Large intestine (tissue), 3 donors: Measurements from ENCODE around the gene CNTN4. TPM values are rescaled to one million over a fixed set of nuclear protein-coding genes. Genes with fewer than 3 reads are reported as not detected.

Experiments
- DNase-seq, 2 donors: peaks; one replicate each; pipeline versions ENCODE4 v3.0.0 to v3.0.0-alpha.2; 2013
- H3K27ac ChIP-seq: one replicate; pipeline ENCODE4 v1.5.1; 2013; ENCODE audit warnings: low read length
- H3K27me3 ChIP-seq: 2 replicates; pipeline ENCODE4 v1.6.1; 2013; ENCODE audit warnings: low read length; ENCODE audit not compliant: control insufficient read depth, insufficient read depth
- H3K36me3 ChIP-seq: 2 replicates; pipeline ENCODE4 v1.6.1; 2013; ENCODE audit warnings: low read length; ENCODE audit not compliant: control insufficient read depth, insufficient read depth
- H3K4me1 ChIP-seq: one replicate; pipeline ENCODE4 v1.6.1; 2013; ENCODE audit warnings: low read length; ENCODE audit not compliant: control insufficient read depth, insufficient read depth
- H3K4me3 ChIP-seq: one replicate; pipeline ENCODE4 v1.5.1; 2013; ENCODE audit warnings: low read length
- H3K9me3 ChIP-seq: one replicate; pipeline ENCODE4 v1.6.1; 2013; ENCODE audit warnings: mild to moderate bottlenecking, low read depth, low read length, moderate library complexity; ENCODE audit not compliant: control insufficient read depth
- WGBS: methylation state at CpG from one replicate; pipeline ENCODE4 v1.1.5; 2013; ENCODE audit warnings: low lambda C conversion rate; ENCODE audit not compliant: insufficient coverage; 5-methylcytosine and 5-hydroxymethylcytosine counted together
- polyA plus RNA-seq: library from polyadenylated mRNA; unstranded; fragments of 120-200 nt; gene quantifications from one replicate; pipeline ENCODE4 v1.2.1, GENCODE V29; 2013

CNTN4 gene
- polyA plus RNA-seq, 1 donor: 9.3 TPM

- Histone ChIP-seq H3K9me3 (no peaks in the 10 kb centered on the region), H3K4me1 (no peaks in the 10 kb centered on the region), H3K36me3 (no peaks in the 10 kb centered on the region), H3K27ac (no peak overlapping the region), H3K4me3 (no peak overlapping the region), H3K27me3 (no peaks in the 10 kb centered on the region)
- no peak for DNase-seq
- WGBS: no CpG with 5 or more reads among the region's 2 CpGs
Measured at GRCh38 chr3:3082234-3082924, 983.7 kb downstream of the CNTN4 start.

DNA sequence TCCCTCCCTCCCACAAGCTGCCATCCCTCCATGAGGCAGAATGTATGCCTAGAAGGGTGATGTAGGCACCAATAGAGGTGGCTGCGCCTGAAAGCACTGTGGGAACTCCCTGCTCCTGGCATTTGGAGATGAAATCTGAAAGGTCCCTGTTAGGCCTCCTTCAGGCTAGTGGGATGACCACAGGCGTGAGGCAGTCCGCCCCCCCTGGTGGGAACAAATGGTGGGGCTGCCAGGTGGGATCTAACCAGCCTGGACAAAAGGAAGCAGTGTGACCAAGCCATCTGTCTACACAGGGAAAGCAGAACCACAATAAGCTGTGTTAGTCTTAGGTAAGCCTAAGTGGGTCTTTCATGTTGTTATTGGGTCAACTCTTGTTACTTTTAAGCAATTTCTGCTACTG lies 986.2 kb downstream of the CNTN4 start:
- WGBS: no CpG with 5 or more reads among the region's 3 CpGs
- no peaks in the 10 kb centered on the region for H3K4me1 ChIP-seq
- no peaks in the 10 kb centered on the region for H3K9me3 ChIP-seq
- DNase-seq: no peak
- no peak overlapping the region for H3K27ac ChIP-seq
- H3K27me3 ChIP-seq: no peaks in the 10 kb centered on the region
- H3K36me3 ChIP-seq: no peaks in the 10 kb centered on the region
- H3K4me3 ChIP-seq: no peak overlapping the region

GRCh38 chr3:3085782-3086181 lies 987.1 kb downstream of the CNTN4 start:
- Histone ChIP-seq H3K36me3 (no peaks in the 10 kb centered on the region), H3K4me3 (no peak overlapping the region), H3K4me1 (no peaks in the 10 kb centered on the region), H3K27me3 (no peaks in the 10 kb centered on the region), H3K9me3 (no peaks in the 10 kb centered on the region), H3K27ac (no peak overlapping the region)
- DNase-seq: no peak
- WGBS: no CpG with 5 or more reads among the region's 6 CpGs

GRCh38 chr3:3086239-3086638 lies 987.6 kb downstream of the CNTN4 start:
- Histone ChIP-seq H3K36me3 (no peaks in the 10 kb centered on the region), H3K4me1 (no peaks in the 10 kb centered on the region), H3K9me3 (no peaks in the 10 kb centered on the region), H3K27ac (no peak overlapping the region), H3K4me3 (no peak overlapping the region), H3K27me3 (no peaks in the 10 kb centered on the region)
- no peak for DNase-seq
- WGBS: 81% methylated on average over 4 of the region's 6 CpGs

GRCh38 chr3:3087279-3087678 lies 988.6 kb downstream of the CNTN4 start:
- Histone ChIP-seq H3K36me3 (no peaks in the 10 kb centered on the region), H3K27ac (no peak overlapping the region), H3K9me3 (no peaks in the 10 kb centered on the region), H3K27me3 (no peaks in the 10 kb centered on the region), H3K4me3 (no peak overlapping the region), H3K4me1 (no peaks in the 10 kb centered on the region)
- no peak for DNase-seq

DNA sequence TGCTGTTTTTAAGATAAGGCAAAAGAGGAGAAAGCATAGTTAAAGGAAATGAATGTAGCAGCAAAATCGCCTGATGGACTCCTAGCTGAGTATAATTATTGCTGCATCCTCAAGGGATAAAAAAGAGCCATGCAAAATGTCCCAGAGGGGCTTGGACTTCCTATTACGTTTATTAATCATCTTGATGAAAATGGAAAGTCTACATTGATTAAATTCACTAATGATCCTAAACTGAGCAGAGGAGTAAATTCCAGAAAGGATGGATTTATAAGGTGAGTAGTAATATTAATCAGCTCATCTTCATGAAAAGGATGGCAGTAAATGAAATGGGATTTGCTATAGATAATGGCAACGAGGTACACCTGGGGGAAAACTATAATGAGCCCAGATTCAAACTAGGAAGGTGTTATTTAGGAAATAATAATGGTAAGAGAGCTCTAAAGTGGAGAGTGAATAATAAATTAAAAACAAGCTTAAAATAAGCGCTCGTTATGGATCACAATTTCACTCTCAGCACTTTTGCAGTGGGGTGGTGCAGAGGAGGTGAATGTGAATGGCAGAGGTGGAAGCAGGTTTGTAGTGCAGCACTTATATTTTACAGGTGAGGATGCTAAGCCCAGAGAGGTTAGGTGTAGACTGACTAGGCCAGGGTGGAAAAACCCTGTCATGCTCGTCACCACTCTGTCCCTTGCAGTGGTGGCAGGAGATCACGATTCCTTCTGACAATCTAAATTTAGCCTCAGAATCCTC lies 989.2 kb downstream of the CNTN4 start:
- 90% methylated on average over 2 of the region's 7 CpGs for WGBS
- no peak for DNase-seq

DNA sequence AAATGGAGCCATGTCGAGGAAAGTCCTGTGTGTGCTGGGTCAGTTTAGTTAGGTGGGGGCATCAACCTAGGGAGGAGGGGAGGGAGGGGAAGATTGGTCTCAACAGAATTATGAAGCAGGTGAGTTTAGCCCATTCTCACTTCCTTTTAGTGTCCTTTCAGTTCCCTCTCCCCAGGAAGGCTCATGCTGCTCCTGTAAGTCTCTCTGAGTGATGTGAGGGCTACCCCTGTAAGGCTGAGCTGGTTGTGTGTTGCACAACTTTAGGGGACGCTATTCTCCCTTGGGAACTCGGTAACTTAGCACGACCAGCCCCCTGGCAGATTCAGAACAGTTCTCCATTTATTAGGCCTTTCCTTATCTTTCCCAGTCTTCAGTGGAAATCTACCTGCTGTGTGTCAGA lies 990.4 kb downstream of the CNTN4 start:
- H3K9me3 ChIP-seq: no peaks in the 10 kb centered on the region
- no CpG with 5 or more reads among the region's 4 CpGs for WGBS
- DNase-seq: no peak

More for the DNA sequence above, 989.2 kb downstream of the CNTN4 start:
- H3K4me1 ChIP-seq: no peaks in the 10 kb centered on the region
- no peak overlapping the region for H3K27ac ChIP-seq
- H3K36me3 ChIP-seq: no peaks in the 10 kb centered on the region
- H3K4me3 ChIP-seq: no peak overlapping the region
- H3K27me3 ChIP-seq: no peaks in the 10 kb centered on the region
- H3K9me3 ChIP-seq: no peaks in the 10 kb centered on the region

DNA sequence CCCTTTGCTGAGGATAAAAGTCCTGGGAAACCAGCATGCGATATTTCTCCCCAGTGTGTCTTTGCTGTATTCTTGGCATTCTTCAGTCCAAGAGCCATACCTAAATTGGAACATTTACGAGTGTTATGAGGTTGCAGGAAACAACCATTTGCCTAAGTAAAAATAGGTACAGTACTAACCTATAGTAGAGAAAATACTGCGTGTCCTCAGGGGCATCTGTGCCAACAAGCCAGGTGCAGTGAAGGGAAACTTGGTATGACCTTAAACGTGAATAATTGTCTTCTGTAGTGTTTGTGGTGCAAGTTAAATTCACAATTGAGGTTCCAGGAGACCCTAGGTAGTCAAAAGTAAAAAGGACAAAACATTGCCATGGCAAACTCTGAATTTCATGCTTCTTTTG lies 999.3 kb downstream of the CNTN4 start:
- no peaks in the 10 kb centered on the region for H3K4me1 ChIP-seq
- H3K36me3 ChIP-seq: no peaks in the 10 kb centered on the region
- DNase-seq: no peak
- no peak overlapping the region for H3K4me3 ChIP-seq
- no peaks in the 10 kb centered on the region for H3K9me3 ChIP-seq
- peaks cover 2% of the 10 kb centered on the region for H3K27me3 ChIP-seq
- H3K27ac ChIP-seq: no peak overlapping the region
- WGBS: 60% methylated on average over 2 of the region's 4 CpGs

More for the DNA sequence above, 990.4 kb downstream of the CNTN4 start:
- Histone ChIP-seq H3K4me3 (no peak overlapping the region), H3K27ac (no peak overlapping the region), H3K36me3 (no peaks in the 10 kb centered on the region), H3K27me3 (no peaks in the 10 kb centered on the region), H3K4me1 (no peaks in the 10 kb centered on the region)

DNA sequence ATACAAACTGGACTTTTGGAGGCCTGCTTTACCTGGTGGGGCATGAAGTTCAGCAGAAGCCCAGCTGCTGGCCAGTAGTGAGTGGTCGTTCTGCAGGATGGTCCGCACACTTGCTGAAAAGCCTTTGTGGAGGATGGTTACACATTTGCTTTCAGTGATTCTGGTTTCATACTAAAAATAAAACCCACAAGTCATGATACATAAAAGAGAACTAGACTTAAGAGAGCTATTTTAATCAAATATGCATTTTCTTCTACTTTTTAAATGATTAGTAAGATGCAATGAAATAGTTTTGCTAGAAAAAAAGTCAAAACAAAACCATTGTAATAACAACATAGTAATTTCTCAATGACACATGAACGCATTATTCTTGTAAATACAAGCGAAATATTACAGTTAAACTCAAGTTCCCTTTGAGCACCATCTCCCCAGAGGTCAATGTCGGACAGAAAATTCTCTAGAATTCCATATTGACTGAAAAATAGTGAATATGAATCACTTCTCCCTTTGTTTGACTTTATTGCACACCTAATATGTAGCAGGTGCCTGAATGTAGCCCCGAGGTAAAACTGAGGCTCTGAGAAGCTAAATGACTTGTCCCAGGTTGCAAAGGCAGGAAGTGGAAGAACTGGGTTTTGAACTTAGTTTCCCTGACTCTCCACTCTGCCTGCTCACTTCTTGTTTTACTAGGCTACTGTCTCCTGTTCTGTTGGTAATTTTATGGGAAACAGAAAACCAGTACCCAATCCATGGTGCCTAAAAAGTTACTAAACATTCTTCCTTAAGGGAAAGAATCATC lies 1003.2 kb downstream of the CNTN4 start:
- no peaks in the 10 kb centered on the region for H3K4me1 ChIP-seq
- peaks cover 2% of the 10 kb centered on the region for H3K27me3 ChIP-seq
- no peak overlapping the region for H3K4me3 ChIP-seq
- H3K36me3 ChIP-seq: no peaks in the 10 kb centered on the region
- no peak for DNase-seq
- no peak overlapping the region for H3K27ac ChIP-seq
- no peaks in the 10 kb centered on the region for H3K9me3 ChIP-seq
- 100% methylated on average over 1 of the region's 6 CpGs for WGBS

- Histone ChIP-seq H3K27ac (no peak overlapping the region), H3K27me3 (no peaks in the 10 kb centered on the region), H3K9me3 (no peaks in the 10 kb centered on the region), H3K4me3 (no peak overlapping the region), H3K36me3 (no peaks in the 10 kb centered on the region), H3K4me1 (no peaks in the 10 kb centered on the region)
- no peak for DNase-seq
- WGBS: 100% methylated on average over 1 of the region's 6 CpGs
Measured at GRCh38 chr3:3102751-3103150, 1004.1 kb downstream of the CNTN4 start.
